NCI-H69 (cell line): Measurements from ENCODE around the gene MAGEA2.
"Not testable (repeated sequence)": the region's sequence is repeated elsewhere in the genome, so short reads cannot be mapped to it uniquely, and the experiment has no call there.

Source experiments
- DNase-seq: peaks from one replicate; lab custom pipeline; 2025; lab: John Stamatoyannopoulos, UW

The MAGEA2 gene, protein sequence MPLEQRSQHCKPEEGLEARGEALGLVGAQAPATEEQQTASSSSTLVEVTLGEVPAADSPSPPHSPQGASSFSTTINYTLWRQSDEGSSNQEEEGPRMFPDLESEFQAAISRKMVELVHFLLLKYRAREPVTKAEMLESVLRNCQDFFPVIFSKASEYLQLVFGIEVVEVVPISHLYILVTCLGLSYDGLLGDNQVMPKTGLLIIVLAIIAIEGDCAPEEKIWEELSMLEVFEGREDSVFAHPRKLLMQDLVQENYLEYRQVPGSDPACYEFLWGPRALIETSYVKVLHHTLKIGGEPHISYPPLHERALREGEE

DNA sequence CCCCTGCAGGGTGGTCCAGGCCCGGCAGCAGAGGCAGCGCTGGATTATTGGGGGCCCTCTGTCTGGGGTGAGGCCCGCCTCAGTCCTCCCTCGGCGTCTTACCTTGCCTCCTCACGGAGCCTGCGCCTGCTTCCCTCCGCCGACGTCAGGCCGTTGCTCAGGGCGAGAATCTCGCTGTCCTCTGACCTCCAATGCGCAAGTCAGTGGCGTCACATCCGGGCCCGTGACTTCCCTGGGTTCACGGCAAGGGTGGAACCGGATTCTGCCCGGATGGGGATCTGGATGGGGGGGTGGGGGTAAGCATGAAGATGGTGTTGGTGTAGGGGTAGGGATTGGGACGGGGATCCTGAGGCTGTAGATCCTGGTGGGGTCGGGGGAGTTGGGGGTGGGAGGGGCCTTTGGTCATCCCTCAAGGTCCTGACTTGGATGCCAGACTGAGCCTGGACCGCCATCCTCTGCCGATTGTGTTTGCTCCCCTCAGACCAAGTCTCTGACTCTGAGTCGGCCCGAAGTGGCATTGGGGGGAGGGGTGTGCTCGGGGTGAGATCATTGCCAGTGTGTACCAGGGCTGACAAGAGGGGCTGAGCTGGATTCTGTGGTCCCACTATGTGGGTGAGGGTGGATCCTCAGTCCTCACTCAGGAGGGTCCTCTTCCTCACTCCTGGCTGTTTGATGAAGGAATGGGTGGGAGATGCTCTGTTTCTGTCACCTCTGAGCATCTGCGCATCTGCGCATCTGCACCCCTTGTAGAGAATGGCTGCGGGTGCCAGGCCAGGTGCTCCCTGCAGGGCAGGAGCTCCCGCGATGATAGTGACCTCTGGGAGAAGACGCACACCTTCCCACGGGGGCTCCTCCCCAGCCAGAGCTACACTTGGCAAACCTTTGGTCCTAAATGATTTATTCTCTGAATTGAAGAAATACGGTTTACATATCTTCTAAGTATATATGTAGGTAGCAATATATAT lies at the start of gene MAGEA2:
Gene MAGEA2, minus strand, starts transcription at position 157 of the 965 bp plus-strand sequence. CDS start 2,479 bp downstream, outside the sequence.
- not testable (repeated sequence) for DNase-seq

- no peak for DNase-seq
Observed at GRCh38 chrX:152798945-152799344, 45.3 kb upstream of the MAGEA2 start.

DNA sequence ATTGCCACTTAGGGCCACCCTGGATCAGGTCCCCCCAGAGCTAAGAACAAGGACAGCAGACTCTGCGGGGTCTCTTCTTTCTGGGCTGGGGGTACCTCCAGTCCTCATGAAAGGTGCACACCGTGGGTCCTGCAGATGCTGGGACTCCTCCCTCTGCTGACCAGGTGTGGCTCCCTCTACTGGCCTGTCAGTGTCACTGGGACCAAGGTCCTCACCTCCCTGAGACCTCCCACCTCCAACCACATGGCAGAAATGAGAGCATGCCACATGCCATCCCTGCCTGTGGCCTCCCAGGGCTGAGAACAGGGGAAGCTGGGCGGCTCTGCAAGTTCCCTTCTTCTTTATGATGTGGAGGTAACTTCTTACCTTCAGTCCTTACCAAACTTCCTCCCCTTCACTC lies 33.4 kb upstream of the MAGEA2 start:
- DNase-seq, result not testable (repeated sequence)

DNA sequence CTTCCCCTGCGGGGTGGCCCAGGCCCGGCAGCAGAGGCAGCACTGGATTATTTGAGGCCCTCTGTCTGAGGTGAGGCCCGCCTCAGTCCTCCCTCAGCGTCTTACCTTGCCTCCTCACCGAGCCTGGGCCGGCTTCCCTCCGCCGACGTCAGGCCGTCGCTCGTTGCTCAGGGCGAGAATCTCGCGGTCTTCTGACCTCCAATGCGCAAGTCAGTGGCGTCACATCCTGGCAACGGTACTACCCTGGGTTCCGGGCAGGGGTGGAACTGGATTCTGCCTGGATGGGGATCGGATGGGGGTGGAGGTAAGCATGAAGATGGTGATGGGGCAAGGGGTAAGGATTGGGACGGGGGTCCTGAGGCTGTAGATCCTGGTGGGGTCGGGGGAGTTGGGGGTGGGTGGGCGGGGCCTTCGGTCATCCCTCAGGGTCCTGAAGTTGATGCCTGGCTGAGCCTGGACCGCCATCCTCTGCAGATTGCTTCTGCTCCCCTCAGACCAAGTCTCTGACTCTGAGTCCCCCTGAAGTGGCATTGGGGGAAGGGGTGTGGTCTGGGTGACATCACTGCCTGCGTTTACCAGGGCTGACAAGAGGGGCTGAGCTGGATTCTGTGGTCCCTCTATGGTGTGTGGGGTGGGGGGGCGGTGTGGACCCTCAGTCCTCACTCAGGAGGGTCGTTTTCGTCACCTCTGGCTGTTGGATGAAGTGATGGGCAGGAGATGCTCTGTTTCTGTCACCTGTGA lies 16.1 kb upstream of the MAGEA2 start, which contains the start of gene MAGEA6:
Gene MAGEA6, minus strand, starts transcription at position 141 of the 741 bp plus-strand sequence. CDS start 2,039 bp downstream, outside the sequence.
- DNase-seq, result not testable (repeated sequence)

- DNase-seq, result not testable (repeated sequence)
Observed at GRCh38 chrX:152766562-152766961, 12.9 kb upstream of the MAGEA2 start.

GRCh38 chrX:152761582-152761981 lies 7.9 kb upstream of the MAGEA2 start:
- not testable (repeated sequence) for DNase-seq

DNA sequence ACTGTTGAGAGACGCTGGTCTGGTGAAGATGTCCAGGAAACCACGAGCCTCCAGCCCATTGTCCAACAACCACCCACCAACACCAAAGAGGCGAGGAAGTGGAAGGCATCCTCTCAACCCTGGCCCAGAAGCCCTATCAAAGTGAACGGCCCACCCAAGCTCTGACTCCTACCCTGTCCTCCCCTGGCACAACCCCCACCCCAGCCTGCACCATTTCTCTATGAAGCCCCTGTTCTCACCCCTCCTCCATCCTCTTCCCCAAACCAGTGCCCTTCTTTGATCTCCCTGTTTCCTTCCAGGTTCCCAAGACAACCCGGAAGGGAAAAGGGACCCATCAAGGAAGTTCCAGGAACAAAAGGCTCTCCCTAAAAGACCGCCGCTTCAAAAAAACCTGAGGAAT lies 5.9 kb upstream of the MAGEA2 start:
- DNase-seq, result not testable (repeated sequence)

- DNase-seq, result not testable (repeated sequence)
Observed at GRCh38 chrX:152758918-152759317, 5.3 kb upstream of the MAGEA2 start, which contains the start of gene CSAG3. TSS of gene CSAG3 (plus strand) at chrX:152759218.

GRCh38 chrX:152754871-152755270 lies 1.2 kb upstream of the MAGEA2 start:
- DNase-seq, result not testable (repeated sequence)

DNA sequence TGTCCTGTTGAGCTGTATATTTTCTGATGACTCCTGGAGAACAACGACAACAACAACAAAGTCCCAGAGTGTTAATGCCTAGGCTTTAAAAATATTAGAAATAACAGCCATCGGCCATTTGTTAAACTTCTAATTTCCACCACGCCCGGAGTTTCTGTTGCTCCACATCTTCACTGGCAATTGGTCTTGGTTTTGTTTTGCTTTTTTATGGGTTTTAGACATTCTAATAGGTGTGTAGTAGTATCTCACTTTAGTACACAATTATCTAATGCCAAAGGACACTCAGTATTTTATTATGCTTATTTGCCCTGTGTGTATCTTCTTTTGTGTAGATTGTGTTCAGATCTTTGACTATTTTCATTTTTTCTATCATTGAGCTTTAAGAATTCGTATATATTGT lies 15.1 kb downstream of the MAGEA2 start:
- DNase-seq, result no peak

GRCh38 chrX:152736528-152736927 lies 17.1 kb downstream of the MAGEA2 start:
- DNase-seq, result not testable (repeated sequence)

DNA sequence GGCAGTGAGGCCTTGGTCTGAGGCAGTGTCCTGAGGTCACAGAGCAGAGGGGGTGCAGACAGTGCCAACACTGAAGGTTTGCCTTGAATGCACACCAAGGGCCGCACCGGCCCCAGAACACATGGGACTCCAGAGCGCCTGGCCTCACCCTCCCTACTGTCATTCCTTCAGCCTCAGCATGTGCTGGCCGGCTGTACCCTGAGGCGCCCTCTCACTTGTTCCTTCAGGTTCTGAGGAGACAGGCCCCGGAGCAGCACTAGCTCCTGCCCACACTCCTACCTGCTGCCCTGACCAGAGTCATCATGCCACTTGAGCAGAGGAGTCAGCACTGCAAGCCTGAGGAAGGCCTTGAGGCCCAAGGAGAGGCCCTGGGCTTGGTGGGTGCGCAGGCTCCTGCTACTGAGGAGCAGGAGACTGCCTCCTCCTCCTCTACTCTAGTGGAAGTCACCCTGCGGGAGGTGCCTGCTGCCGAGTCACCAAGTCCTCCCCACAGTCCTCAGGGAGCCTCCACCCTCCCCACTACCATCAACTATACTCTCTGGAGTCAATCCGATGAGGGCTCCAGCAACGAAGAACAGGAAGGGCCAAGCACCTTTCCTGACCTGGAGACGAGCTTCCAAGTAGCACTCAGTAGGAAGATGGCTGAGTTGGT lies 17.7 kb downstream of the MAGEA2 start:
- DNase-seq, result no peak

DNA sequence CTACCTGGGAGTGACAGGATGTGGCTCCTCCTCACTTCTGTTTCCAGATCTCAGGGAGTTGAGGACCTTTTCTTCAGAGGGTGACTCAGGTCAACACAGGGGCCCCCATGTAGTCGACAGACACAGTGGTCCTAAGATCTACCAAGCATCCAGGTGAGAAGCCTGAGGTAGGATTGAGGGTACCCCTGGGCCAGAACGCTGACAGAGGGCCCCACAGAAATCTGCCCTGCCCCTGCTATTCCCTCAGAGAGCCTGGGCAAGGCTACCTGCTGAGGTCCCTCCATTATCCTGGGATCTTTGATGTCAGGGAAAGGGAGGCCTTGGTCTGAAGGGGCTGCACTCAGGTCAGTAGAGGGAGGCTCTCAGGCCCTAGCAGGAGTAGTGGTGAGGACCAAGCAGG lies 18.5 kb downstream of the MAGEA2 start:
- DNase-seq, result no peak

- DNase-seq, result not testable (repeated sequence)
Observed at GRCh38 chrX:152734143-152734858, 19.3 kb downstream of the MAGEA2 start.

GRCh38 chrX:152733261-152733975 lies 20.2 kb downstream of the MAGEA2 start, which contains the start of the genes CSAG1 and MAGEA12:
TSS of gene CSAG1 (minus strand) at chrX:152733721. CDS start at chrX:152732460, 1,261 bp downstream.
TSS of gene MAGEA12 (plus strand) at chrX:152733757. CDS start at chrX:152736162, 2,405 bp downstream.
- DNase-seq, result peak; percentile 91

- DNase-seq, result no peak
Observed at GRCh38 chrX:152725409-152725808, 28.2 kb downstream of the MAGEA2 start.

GRCh38 chrX:152713815-152714787 lies 39.5 kb downstream of the MAGEA2 start, which contains the start of gene MAGEA2B:
TSS of gene MAGEA2B (plus strand) at chrX:152714628. CDS start at chrX:152717107, 2,479 bp downstream.
- DNase-seq, result not testable (repeated sequence)

DNA sequence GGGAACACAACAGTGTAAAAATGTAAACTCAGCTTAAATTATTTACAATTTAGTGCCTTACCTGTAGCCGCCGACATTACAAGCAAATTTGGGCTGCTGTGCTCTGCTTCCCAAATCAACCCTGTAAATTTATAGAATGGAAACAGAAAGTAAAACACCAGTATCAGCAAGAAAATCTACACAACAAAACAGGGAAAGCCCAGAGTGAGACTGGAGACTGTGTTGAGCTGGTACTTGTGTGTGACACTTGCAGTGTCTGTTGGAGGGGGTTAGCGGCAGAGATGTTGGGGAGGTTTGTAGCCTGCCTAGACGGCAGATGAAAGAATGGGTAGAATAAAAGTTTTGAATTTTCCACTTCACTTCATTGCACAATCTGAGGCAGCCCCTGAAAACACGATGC lies 40.4 kb downstream of the MAGEA2 start:
- not testable (repeated sequence) for DNase-seq
